Uterus (tissue), 4 donors: ENCODE measurements around the gene ASB13. TPM values are rescaled to one million over a fixed set of nuclear protein-coding genes. Genes with fewer than 3 reads are reported as not detected.

Experiments used
- DNase-seq, 2 donors: peaks; one replicate each; pipeline ENCODE4 v3.0.0-alpha.2; 2019 to 2020
- H3K27ac ChIP-seq, 2 donors: fragments of 200-600 bp; sonication (generic); 1 replicate in 1 of 2; 2 replicates in 1 of 2; pipeline ENCODE4 v1.5.1; 2016 to 2018
- H3K27me3 ChIP-seq, 2 donors: fragments of 200-600 bp; sonication (generic); one replicate each; pipeline ENCODE4 v1.5.1; 2018 to 2019; ENCODE audit warnings: control low read depth in 1 of 2
- H3K36me3 ChIP-seq, 2 donors: fragments of 200-600 bp; sonication (generic); one replicate each; pipeline ENCODE4 v1.5.1; 2019; ENCODE audit warnings: control low read depth in 1 of 2
- H3K4me1 ChIP-seq, 2 donors: fragments of 200-600 bp; sonication (generic); one replicate each; pipeline ENCODE4 v1.5.1; 2018 to 2019; ENCODE audit warnings: control low read depth in 1 of 2
- H3K4me3 ChIP-seq, 2 donors: fragments of 200-600 bp; sonication (generic); 1 replicate in 1 of 2; 2 replicates in 1 of 2; pipeline ENCODE4 v1.5.1; 2018 to 2019; ENCODE audit warnings: mild to moderate bottlenecking in 1 of 2
- H3K9me3 ChIP-seq, 2 donors: fragments of 200-600 bp; sonication (generic); one replicate each; pipeline ENCODE4 v1.5.1; 2019; ENCODE audit warnings: control low read depth in 1 of 2
- CTCF ChIP-seq, 4 experiments: fragments of 200-600 bp in 2 of 4; fragments of 450-650 bp in 2 of 4; sonication (generic) in 2 of 4; IDR thresholded peaks; one replicate each; pipeline ENCODE4 v1.5.1; 2016 to 2019; ENCODE audit warnings: antibody characterized with exemption in 4 of 4, mild to moderate bottlenecking in 2 of 4, moderate library complexity in 1 of 4
- POLR2A ChIP-seq, 2 donors: fragments of 450-650 bp; IDR thresholded peaks; one replicate each; pipeline ENCODE4 v1.6.1; 2016; ENCODE audit warnings: antibody characterized with exemption in 2 of 2, mild to moderate bottlenecking in 1 of 2, moderate library complexity in 1 of 2
- intact Hi-C: fragments of 100-400 bp; cut with DNase I; formaldehyde crosslinking; loops from one replicate; pipeline ENCODE4 v1.15.1; 2023; ENCODE audit warnings: low total_unique reads
- total RNA-seq, 4 donors: library from RNA; depleted of rRNA in 3 of 4; stranded (reverse); fragments of >200 nt in 3 of 4; gene quantifications; one replicate each; pipeline versions ENCODE4 v1.1.0 to v1.2.4, GENCODE V29; 2014 to 2023
- donor health status: DM: yes; HTN: yes; CAD: no.

ASB13 gene
- total RNA-seq, 4 donors from 2014 or later: 8.7 to 25.7 (median 17.9) TPM

- H3K36me3 ChIP-seq: no peaks in the 10 kb centered on the region
- H3K9me3 ChIP-seq: no peaks in the 10 kb centered on the region
- H3K27me3 ChIP-seq: no peaks in the 10 kb centered on the region
- no peak overlapping the region for H3K4me3 ChIP-seq
- no peak for DNase-seq
- TF ChIP-seq POLR2A (IDR thresholded peaks at IDR 0.05): no peak
- no peak for TF ChIP-seq CTCF (IDR thresholded peaks at IDR 0.05)
- no peak overlapping the region for H3K27ac ChIP-seq
- peaks cover 0 to under 1% of the 10 kb centered on the region in 2 donors for H3K4me1 ChIP-seq
- intact Hi-C loops: no loop called here
Observed at GRCh38 chr10:5613481-5614154, 52.8 kb downstream of the ASB13 start.

GRCh38 chr10:5611899-5612680, 54.3 kb downstream of the ASB13 start:
- H3K9me3 ChIP-seq: no peaks in the 10 kb centered on the region
- no peaks in the 10 kb centered on the region for H3K4me1 ChIP-seq
- no peaks in the 10 kb centered on the region for H3K27me3 ChIP-seq
- TF ChIP-seq POLR2A (IDR thresholded peaks at IDR 0.05) (no peak), CTCF (IDR thresholded peaks at IDR 0.05) (no peak)
- no peak overlapping the region for H3K4me3 ChIP-seq
- no peaks in the 10 kb centered on the region for H3K36me3 ChIP-seq
- no peak for DNase-seq
- intact Hi-C loops: no loop called here
- H3K27ac ChIP-seq: no peak overlapping the region

- intact Hi-C loops: no loop called here
- H3K36me3 ChIP-seq: no peaks in the 10 kb centered on the region
- H3K27me3 ChIP-seq: no peaks in the 10 kb centered on the region
- no peak overlapping the region for H3K27ac ChIP-seq
- TF ChIP-seq CTCF (IDR thresholded peaks at IDR 0.05) (no peak), POLR2A (IDR thresholded peaks at IDR 0.05) (no peak)
- H3K4me3 ChIP-seq: no peak overlapping the region
- H3K4me1 ChIP-seq: no peaks in the 10 kb centered on the region
- H3K9me3 ChIP-seq: no peaks in the 10 kb centered on the region
- no peak for DNase-seq
Observed at GRCh38 chr10:5609952-5610616, 56.3 kb downstream of the ASB13 start.

GRCh38 chr10:5608608-5609220, 57.7 kb downstream of the ASB13 start:
- H3K36me3 ChIP-seq: no peaks in the 10 kb centered on the region
- intact Hi-C loops: no loop called here
- H3K9me3 ChIP-seq: no peaks in the 10 kb centered on the region
- TF ChIP-seq CTCF (IDR thresholded peaks at IDR 0.05) (no peak), POLR2A (IDR thresholded peaks at IDR 0.05) (no peak)
- no peak overlapping the region for H3K27ac ChIP-seq
- no peak for DNase-seq
- no peaks in the 10 kb centered on the region for H3K4me1 ChIP-seq
- H3K27me3 ChIP-seq: no peaks in the 10 kb centered on the region
- H3K4me3 ChIP-seq: no peak overlapping the region
